Neural progenitor cell (in vitro differentiated cells): ENCODE measurements around the gene AP4M1.

ENCODE experiments used
- EZH2 ChIP-seq: fragments of 200-600 bp; sonication (generic); IDR thresholded peaks from 2 replicates; pipeline ENCODE4 v1.6.1; 2017; ENCODE audit warnings: antibody characterized with exemption, mild to moderate bottlenecking, moderate library complexity
- EZH2phosphoT487 ChIP-seq: fragments of 200-600 bp; sonication (generic); IDR thresholded peaks from 2 replicates; pipeline ENCODE4 v1.6.1; 2017; ENCODE audit warnings: antibody characterized with exemption
- TF ChIP-seq, protein P1 (sequence below): fragments of 200-600 bp; sonication (generic); IDR thresholded peaks from 2 replicates; pipeline ENCODE4 v1.5.1; 2017; ENCODE audit warnings: antibody characterized with exemption, mild to moderate bottlenecking

DNA sequence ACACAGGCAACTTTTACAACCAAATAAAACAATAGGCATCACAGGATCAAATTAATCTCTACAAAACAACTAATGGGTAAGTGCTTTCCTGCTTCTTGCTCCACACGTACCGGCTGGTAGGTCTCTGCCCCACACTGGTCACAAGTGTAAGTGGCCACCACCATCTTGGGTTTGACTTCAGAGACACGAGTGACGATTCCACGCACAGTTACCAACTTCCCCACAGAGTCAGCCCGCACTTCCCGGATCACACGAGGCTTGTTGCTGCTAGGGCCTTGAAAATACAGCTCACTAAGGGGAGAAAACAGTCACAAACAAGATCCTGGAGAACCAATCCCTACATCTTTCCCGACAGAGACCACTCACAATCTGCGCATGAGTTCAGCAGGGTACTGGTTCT, 2.5 kb upstream of the AP4M1 start:
- TF ChIP-seq EZH2 (no peak), EZH2phosphoT487 (no peak)
- TF ChIP-seq, protein P1, sequence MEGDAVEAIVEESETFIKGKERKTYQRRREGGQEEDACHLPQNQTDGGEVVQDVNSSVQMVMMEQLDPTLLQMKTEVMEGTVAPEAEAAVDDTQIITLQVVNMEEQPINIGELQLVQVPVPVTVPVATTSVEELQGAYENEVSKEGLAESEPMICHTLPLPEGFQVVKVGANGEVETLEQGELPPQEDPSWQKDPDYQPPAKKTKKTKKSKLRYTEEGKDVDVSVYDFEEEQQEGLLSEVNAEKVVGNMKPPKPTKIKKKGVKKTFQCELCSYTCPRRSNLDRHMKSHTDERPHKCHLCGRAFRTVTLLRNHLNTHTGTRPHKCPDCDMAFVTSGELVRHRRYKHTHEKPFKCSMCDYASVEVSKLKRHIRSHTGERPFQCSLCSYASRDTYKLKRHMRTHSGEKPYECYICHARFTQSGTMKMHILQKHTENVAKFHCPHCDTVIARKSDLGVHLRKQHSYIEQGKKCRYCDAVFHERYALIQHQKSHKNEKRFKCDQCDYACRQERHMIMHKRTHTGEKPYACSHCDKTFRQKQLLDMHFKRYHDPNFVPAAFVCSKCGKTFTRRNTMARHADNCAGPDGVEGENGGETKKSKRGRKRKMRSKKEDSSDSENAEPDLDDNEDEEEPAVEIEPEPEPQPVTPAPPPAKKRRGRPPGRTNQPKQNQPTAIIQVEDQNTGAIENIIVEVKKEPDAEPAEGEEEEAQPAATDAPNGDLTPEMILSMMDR: no peak
